H1 (cell line): Measurements from ENCODE around the gene SCYL1. TPM values are rescaled to one million over a fixed set of nuclear protein-coding genes. Genes with fewer than 3 reads are reported as not detected.

Experiments used
- ASH2L ChIP-seq: fragments of 200-600, 300-600 bp; sonication (generic); IDR thresholded peaks from one replicate; pipeline ENCODE4 v1.7.1; 2017; ENCODE audit warnings: low read length
- CREB1 ChIP-seq: IDR thresholded peaks from 2 replicates; pipeline ENCODE4 v1.6.1; 2012; ENCODE audit warnings: inconsistent platforms
- HDAC6 ChIP-seq: IDR thresholded peaks from one replicate; pipeline ENCODE4 v1.7.1; 2012; ENCODE audit warnings: low read depth, mild to moderate bottlenecking, inconsistent platforms, low read length, moderate library complexity
- NANOG ChIP-seq: IDR thresholded peaks from 2 replicates; pipeline ENCODE4 v1.6.1; 2011; ENCODE audit warnings: low read length, low read depth, mild to moderate bottlenecking, inconsistent platforms; ENCODE audit not compliant: insufficient read depth, poor library complexity, severe bottlenecking
- POU5F1 ChIP-seq: IDR thresholded peaks from 2 replicates; pipeline ENCODE4 v1.6.1; 2011; ENCODE audit warnings: low read depth, mild to moderate bottlenecking, low read length, moderate library complexity
- SAP30 ChIP-seq: fragments of 300-600 bp; sonication (generic); IDR thresholded peaks from 2 replicates; pipeline ENCODE4 v1.7.1; 2012; ENCODE audit warnings: low read length, moderate library complexity, mild to moderate bottlenecking, inconsistent platforms; ENCODE audit not compliant: insufficient read depth, insufficient replicate concordance
- SIN3A ChIP-seq, 2 experiments: IDR thresholded peaks in 1 of 2; conservative IDR thresholded peaks in 1 of 2; 2 replicates each; pipeline ENCODE4 v1.6.1; 2011 to 2012; ENCODE audit warnings: low read length in 2 of 2, improper control_type of control experiment in 1 of 2, low read depth in 1 of 2, mild to moderate bottlenecking in 1 of 2
- SRF ChIP-seq: IDR thresholded peaks from 2 replicates; pipeline ENCODE4 v1.6.1; 2011; ENCODE audit warnings: mild to moderate bottlenecking, low read depth, low read length, moderate library complexity
- TAF1 ChIP-seq: IDR thresholded peaks from 2 replicates; pipeline ENCODE4 v1.6.1; 2011; ENCODE audit warnings: mild to moderate bottlenecking, low read depth, low read length
- TCF12 ChIP-seq: IDR thresholded peaks from 2 replicates; pipeline ENCODE4 v1.6.1; 2011; ENCODE audit warnings: low read depth, mild to moderate bottlenecking, low read length
- polyA plus RNA-seq, 7 experiments: library from polyadenylated mRNA; depleted of rRNA in 3 of 7; stranded (reverse) in 5 of 7; unstranded in 2 of 7; fragments of >200 nt in 5 of 7; fragments of 200-250 nt in 2 of 7; gene quantifications; 1 replicate in 5 of 7; 2 replicates in 1 of 7; 4 replicates in 1 of 7; pipeline versions ENCODE4 v1.2.1 to v1.2.3, GENCODE V29; 2011 to 2013; ENCODE audit warnings: missing spikeins in 2 of 7, mixed read lengths in 2 of 7
- total RNA-seq: library from RNA; stranded (reverse); fragmentation: NEBNext Ultra II Directional; extraction: Animal tissue kit (Norgen Biotek cat#: 25700); gene quantifications from 2 replicates; pipeline ENCODE4 v1.2.1, GENCODE V29; 2021
- TF ChIP-seq, protein P1 (sequence below): IDR thresholded peaks from 2 replicates; pipeline ENCODE4 v1.6.1; 2011; ENCODE audit warnings: low read depth, mild to moderate bottlenecking, low read length; ENCODE audit not compliant: insufficient read depth
- TF ChIP-seq, protein P2 (sequence below): IDR thresholded peaks from 2 replicates; pipeline ENCODE4 v1.6.1; 2011; ENCODE audit warnings: low read length, improper control_type of control experiment

SCYL1 gene
- total and polyA plus RNA-seq, 2 of the 8 experiments (the other 6 are each of a cell fraction or from before 2014, with no cell fraction given): 59.8 to 77.7 TPM

DNA sequence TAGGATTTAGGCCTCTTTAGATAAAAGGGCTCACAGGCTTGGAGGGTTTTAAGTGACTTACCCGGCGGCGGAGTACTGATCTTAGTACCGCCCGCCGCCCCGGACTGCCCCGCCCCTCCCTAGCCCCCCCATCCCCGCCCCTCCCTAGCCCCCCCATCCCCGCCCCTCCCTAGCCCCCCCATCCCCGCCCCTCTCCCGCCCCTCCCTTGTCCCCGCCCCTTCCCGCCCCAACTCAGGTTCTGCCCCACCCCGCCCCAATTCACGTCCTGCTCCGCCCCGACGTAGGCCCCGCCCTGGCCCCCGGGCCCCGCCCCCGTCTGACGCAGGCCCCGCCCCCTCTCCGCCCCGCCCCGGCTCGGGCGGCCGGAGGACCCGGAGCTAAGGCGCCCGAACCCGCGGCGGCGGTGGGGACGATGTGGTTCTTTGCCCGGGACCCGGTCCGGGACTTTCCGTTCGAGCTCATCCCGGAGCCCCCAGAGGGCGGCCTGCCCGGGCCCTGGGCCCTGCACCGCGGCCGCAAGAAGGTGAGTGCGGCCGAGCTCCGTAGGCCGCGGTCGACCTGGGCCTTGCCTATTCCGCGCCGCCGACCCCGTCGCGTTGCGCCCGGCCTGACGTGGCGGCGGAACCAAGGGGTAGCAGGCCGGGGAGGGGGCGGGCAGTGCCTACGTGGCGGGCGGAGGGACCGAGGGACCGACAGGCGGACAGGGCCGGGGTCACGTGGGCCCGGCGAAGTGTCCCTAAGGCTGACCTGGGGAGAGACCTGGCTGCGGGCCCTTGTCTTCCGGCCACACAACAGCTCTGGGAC, at the start of gene SCYL1 (continued):
- TF ChIP-seq NANOG (no peak), ASH2L (peak; percentile 81), TAF1 (peak; percentile 46; the same call in 1 of the 2 replicates), SRF (no peak), SAP30 (no peak), HDAC6 (no peak), CREB1 (peak; percentile 63; the same call in 1 of the 2 replicates), POU5F1 (no peak), SIN3A (conservative IDR thresholded peaks at IDR 0.05 in 1 of 2, IDR thresholded peaks at IDR 0.05 in 1 of 2; ENCODE audit: low read depth in 1 of 2, low read length in 2 of 2) (0 out of 4 replicates have a peak, but pooled peaks of 1 of the 2 experiments have one; percentile 25), TCF12 (no peak)
- TF ChIP-seq, protein P1, sequence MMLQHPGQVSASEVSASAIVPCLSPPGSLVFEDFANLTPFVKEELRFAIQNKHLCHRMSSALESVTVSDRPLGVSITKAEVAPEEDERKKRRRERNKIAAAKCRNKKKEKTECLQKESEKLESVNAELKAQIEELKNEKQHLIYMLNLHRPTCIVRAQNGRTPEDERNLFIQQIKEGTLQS: 0 out of 2 replicates have a peak, but pooled peaks have one; percentile 28
- TF ChIP-seq, protein P2, sequence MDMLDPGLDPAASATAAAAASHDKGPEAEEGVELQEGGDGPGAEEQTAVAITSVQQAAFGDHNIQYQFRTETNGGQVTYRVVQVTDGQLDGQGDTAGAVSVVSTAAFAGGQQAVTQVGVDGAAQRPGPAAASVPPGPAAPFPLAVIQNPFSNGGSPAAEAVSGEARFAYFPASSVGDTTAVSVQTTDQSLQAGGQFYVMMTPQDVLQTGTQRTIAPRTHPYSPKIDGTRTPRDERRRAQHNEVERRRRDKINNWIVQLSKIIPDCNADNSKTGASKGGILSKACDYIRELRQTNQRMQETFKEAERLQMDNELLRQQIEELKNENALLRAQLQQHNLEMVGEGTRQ: peak; percentile 81
